HL-60 (cell line): Measurements from ENCODE around the gene TMIGD2.
A peak's percentile ranks its signal among the peaks of the same experiment; 100 is the strongest.

ENCODE experiments used
- GABPA ChIP-seq: IDR thresholded peaks from 2 replicates; pipeline ENCODE4 v1.6.1; 2012; ENCODE audit warnings: low read depth
- POLR2AphosphoS5 ChIP-seq: IDR thresholded peaks from 2 replicates; pipeline ENCODE4 v1.6.1; 2012; ENCODE audit warnings: low read depth
- TF ChIP-seq, protein P1 (sequence below): IDR thresholded peaks from one replicate; pipeline ENCODE4 v1.5.1; 2011; ENCODE audit warnings: low read length, control low read depth, inconsistent platforms; ENCODE audit not compliant: insufficient read depth
- TF ChIP-seq, protein P2 (sequence below): IDR thresholded peaks from 2 replicates; pipeline ENCODE4 v1.6.1; 2012; ENCODE audit warnings: low read depth; ENCODE audit not compliant: insufficient replicate concordance

DNA sequence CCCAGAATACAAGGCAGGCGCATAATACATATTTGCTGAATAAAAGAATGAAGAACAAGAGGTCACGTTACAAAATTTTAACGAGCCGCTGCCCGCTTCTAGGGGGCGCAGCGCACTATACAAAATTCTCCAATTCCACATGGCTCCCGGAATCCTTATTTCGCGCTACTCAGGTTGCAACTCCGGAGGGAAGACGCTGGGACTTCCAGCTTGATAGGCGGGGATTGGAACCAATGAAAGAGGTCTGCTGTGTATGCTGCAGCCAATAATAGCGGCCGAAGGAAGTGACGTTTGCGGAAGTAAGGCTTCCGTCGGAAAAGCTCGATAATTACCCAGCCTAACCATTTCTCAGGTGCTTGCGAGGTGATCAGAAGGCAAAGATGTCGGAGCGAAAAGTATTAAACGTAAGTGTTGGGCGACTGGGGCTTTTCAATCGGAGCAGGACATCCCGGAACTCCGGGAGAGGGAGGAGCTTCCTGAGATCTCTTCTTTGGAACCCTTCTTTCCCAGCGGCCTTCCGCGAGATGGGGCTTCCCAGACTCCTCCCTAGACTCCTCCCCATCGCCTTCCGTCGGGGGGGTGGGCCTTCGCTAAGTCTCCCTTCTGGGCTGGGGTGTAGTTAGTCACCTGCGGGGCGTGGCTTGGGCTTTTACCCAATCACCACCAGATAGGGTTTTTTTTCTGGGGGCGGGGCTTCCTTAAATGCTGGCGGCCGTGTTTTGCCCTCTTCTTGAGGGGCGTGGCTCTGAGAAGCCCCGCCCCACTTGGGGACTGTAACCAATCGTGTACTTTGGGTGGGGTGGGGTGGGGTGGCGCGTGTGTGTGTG is 55.2 kb downstream of the TMIGD2 start, which contains the start of gene YJU2:
- TF ChIP-seq, protein P1, sequence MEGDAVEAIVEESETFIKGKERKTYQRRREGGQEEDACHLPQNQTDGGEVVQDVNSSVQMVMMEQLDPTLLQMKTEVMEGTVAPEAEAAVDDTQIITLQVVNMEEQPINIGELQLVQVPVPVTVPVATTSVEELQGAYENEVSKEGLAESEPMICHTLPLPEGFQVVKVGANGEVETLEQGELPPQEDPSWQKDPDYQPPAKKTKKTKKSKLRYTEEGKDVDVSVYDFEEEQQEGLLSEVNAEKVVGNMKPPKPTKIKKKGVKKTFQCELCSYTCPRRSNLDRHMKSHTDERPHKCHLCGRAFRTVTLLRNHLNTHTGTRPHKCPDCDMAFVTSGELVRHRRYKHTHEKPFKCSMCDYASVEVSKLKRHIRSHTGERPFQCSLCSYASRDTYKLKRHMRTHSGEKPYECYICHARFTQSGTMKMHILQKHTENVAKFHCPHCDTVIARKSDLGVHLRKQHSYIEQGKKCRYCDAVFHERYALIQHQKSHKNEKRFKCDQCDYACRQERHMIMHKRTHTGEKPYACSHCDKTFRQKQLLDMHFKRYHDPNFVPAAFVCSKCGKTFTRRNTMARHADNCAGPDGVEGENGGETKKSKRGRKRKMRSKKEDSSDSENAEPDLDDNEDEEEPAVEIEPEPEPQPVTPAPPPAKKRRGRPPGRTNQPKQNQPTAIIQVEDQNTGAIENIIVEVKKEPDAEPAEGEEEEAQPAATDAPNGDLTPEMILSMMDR, result peak; percentile 30
- peak; percentile 66 for TF ChIP-seq POLR2AphosphoS5
- TF ChIP-seq, protein P2, sequence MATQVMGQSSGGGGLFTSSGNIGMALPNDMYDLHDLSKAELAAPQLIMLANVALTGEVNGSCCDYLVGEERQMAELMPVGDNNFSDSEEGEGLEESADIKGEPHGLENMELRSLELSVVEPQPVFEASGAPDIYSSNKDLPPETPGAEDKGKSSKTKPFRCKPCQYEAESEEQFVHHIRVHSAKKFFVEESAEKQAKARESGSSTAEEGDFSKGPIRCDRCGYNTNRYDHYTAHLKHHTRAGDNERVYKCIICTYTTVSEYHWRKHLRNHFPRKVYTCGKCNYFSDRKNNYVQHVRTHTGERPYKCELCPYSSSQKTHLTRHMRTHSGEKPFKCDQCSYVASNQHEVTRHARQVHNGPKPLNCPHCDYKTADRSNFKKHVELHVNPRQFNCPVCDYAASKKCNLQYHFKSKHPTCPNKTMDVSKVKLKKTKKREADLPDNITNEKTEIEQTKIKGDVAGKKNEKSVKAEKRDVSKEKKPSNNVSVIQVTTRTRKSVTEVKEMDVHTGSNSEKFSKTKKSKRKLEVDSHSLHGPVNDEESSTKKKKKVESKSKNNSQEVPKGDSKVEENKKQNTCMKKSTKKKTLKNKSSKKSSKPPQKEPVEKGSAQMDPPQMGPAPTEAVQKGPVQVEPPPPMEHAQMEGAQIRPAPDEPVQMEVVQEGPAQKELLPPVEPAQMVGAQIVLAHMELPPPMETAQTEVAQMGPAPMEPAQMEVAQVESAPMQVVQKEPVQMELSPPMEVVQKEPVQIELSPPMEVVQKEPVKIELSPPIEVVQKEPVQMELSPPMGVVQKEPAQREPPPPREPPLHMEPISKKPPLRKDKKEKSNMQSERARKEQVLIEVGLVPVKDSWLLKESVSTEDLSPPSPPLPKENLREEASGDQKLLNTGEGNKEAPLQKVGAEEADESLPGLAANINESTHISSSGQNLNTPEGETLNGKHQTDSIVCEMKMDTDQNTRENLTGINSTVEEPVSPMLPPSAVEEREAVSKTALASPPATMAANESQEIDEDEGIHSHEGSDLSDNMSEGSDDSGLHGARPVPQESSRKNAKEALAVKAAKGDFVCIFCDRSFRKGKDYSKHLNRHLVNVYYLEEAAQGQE, result peak; percentile 63
- peak; percentile 98 for TF ChIP-seq GABPA
